HG02981 (cell line): Measurements from ENCODE around the gene DYNLT1.
"Not testable (repeated sequence)": the region's sequence is repeated elsewhere in the genome, so short reads cannot be mapped to it uniquely, and the experiment has no call there.

Source experiments
- ATAC-seq: cut with Tn5 transposase; IDR thresholded peaks from one replicate; pipeline ENCODE4 v1.9.1; 2021; ENCODE audit warnings: mild to moderate bottlenecking, moderate library complexity; ENCODE audit not compliant: unreplicated experiment

DYNLT1 gene

GRCh38 chr6:158642097-158642601 lies 2.4 kb downstream of the DYNLT1 start:
- ATAC-seq = no peak

GRCh38 chr6:158640519-158640918 lies 4.0 kb downstream of the DYNLT1 start:
- ATAC-seq = no peak

GRCh38 chr6:158639056-158639455 lies 5.5 kb downstream of the DYNLT1 start:
- no peak for ATAC-seq

DNA sequence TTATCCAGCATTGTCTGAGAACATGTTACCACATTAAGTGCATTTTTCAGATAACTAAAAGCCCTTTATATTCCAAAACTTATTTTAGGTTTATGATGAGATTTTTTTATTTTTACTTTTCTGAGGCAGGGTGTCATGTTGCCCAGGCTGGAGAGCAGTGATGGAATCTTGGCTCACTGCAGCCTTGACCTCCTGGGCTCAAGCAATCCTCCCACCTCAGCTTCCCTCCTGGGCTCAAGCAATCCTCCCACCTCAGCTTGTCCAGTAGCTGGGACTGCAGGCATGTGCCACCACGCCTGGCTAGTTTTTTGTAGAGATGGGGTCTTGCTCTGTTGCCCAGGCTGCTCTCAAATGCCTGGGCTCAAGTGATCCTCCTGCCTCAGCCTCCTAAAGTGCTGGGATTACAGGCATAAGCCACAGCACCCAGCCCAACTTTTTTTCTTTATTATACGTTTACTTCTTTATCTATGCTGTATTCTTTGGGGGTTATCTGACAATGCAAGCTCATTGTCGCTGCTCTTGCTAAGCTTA lies 6.2 kb downstream of the DYNLT1 start:
- ATAC-seq = no peak

- ATAC-seq = no peak
These were observed 7.8 kb downstream of the DYNLT1 start for GRCh38 chr6:158636778-158637177.

DNA sequence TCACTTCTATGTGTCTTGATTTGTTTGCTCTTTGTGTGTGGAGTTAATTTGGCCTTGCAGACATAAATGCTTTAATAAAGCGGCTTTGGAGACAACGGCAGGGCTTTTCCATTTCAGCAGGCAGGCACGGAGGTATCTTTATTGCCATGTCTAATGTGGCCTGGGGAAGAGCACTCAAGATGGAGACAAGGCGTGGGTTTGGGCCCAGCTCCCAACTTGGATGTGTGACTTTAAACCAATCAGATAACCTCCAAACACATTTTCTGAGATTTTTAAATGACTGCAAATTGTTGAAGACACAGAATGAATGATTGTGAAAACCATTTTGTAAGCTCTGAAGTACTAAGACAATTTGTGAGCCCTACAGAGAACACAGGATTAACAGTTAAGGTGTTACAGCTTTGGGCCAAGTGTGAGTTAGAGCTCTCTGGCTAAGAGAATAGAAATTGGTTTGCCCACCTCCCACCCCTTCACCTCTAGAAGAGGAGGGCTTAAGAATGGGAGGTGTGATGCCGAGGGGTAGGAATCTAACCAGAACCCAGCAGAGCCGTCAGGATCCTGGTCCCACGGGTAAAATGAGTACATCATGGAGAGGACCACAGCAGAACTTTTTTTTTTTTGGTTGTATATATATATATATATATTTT lies 9.0 kb downstream of the DYNLT1 start:
- no peak for ATAC-seq

- no peak for ATAC-seq
These were observed 9.7 kb downstream of the DYNLT1 start for GRCh38 chr6:158634695-158635426.

- ATAC-seq = no peak
These were observed 11.4 kb downstream of the DYNLT1 start for GRCh38 chr6:158633127-158633526.

GRCh38 chr6:158632538-158633119 lies 11.9 kb downstream of the DYNLT1 start:
- not testable (repeated sequence) for ATAC-seq

DNA sequence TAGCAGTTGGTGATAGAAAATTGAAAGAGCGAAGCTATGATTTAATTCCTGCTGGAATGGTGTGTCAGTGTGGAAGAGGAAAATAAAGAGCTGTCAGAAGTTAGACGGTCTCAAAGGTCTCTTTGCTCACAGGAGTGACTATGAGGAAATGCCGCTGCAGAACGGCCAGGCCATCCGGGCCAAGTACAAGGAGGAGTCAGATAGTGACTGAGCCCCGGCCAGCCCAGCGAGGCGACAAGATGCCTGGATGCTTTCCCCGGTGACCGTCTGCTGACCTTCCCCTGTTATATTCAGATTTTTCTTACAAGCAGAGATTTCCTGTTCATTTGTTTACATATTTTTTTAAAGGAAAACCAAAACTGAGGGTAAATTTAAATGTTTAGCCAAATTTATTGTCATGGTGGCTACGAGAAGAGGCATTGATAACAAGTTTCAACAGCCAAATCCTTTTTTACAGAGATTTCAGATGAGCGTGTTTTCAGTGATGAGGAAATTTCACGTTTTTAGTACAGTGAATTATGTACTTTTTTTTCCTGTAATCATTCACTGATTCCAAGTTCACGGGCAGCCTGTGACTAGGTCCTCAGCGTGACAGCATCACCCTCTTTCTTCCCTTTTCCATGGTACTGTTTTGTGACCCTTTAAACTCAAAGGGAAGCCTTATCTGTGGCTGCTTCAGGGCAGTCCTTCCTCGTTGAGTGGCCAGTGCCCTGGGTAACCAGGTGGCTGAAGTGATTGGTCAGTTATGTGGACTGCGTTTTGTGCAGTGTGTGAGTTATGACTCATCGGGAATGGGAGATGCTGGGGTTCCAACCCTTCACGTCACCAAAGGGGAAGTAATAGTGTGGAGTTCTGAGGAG lies 12.6 kb downstream of the DYNLT1 start:
- ATAC-seq = no peak

GRCh38 chr6:158630938-158631616 lies 13.5 kb downstream of the DYNLT1 start:
- no peak for ATAC-seq

- ATAC-seq = no peak
These were observed 14.9 kb downstream of the DYNLT1 start for GRCh38 chr6:158629367-158630221.

DNA sequence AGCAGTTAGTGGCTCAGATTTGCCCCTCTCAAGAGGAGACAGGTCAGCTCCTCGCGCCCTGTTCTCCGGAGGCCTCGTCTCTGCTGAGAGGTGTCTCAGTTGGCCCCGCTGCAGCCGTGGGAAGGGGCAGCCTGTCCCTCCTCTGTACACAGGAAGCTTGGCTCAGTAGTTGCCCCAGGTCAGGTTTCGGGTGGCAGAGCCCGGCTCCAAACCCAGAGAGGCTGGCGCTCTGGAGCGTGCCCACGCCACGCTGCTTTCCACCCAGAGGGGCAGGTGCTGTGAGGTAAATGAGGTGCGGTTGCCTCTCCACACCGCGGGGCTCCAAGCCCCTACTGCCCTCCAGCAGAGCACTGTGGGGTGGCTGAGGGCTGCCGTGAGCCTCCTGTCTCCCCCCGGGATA lies 16.0 kb downstream of the DYNLT1 start:
- no peak for ATAC-seq

GRCh38 chr6:158627940-158628211 lies 16.7 kb downstream of the DYNLT1 start:
- no peak for ATAC-seq

- ATAC-seq = no peak
These were observed 17.2 kb downstream of the DYNLT1 start for GRCh38 chr6:158627168-158627939.

DNA sequence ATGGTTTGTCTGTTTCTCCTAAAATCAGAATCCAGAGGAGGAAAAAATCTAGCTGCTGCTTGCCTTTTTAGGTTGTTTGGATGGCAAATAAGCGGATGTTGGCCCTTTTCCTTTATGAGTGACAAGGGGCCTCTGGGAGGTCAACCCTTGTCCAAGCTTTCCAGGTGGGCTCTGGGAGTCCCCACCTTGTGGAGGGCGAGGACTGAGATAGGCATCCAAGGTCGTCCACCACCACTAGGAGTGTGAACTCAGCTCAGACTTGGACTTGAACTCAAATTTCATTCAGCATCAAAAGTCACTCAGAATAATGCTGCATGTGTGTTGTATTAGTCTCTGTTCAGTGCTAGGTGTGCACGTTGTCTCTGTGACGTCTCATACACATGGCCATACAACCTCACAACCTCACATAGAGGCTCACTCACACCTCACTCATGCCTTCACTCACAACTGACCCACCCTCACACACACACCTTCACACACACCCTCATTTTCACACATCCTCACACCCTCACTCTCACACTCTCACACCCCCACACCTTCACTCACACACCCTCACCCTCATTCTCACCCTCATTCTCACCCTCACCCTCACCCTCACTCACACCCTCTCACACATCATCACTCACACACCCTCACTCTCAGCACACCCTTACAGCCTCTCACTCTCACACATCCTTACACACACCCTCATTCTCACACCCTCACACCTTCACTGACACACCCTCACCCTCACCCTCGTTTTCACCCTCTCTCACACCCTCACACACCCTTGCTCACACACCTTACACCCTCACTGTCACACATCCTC lies 18.0 kb downstream of the DYNLT1 start:
- no peak for ATAC-seq

DNA sequence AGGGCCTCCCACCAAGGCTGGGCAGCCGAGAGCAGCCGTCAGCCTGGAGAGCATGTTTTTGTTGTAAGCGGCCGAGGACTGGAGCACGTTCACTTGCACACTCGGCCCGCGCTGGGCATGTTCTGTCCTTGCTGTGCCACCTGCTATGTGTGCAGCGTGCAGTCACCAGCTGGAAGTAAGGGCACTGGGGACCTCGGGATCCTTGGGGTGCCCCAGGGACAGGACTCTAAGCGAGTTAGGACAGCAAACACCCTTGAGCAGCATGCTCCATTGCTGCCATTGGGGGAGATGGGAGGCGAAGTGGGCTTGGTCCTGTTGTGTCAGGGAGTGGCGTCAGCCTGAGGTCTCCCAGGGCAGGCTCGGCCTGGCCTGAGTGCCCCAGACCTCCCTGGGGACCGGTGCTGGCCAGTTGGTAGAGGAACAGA lies 18.6 kb downstream of the DYNLT1 start:
- ATAC-seq = no peak
